H9 (cell line): ENCODE measurements around the gene SDHA. TPM values are rescaled to one million over a fixed set of nuclear protein-coding genes. Genes with fewer than 3 reads are reported as not detected.

Experiments used
- DNase-seq: peaks from one replicate; pipeline ENCODE4 v3.0.0-alpha.2; 2017
- H2AFZ ChIP-seq: one replicate; pipeline ENCODE4 v1.6.1; 2013; ENCODE audit warnings: mild to moderate bottlenecking, low read length, control low read depth, moderate library complexity
- H2AK5ac ChIP-seq: 2 replicates; pipeline ENCODE4 v1.6.1; 2013; ENCODE audit warnings: low read length, control low read depth, mixed read lengths; ENCODE audit not compliant: insufficient read length
- H2BK120ac ChIP-seq: one replicate; pipeline ENCODE4 v1.6.1; 2013; ENCODE audit warnings: low read depth, mild to moderate bottlenecking, low read length, control low read depth, inconsistent platforms; ENCODE audit not compliant: poor library complexity, severe bottlenecking
- H2BK12ac ChIP-seq: 2 replicates; pipeline ENCODE4 v1.6.1; 2013; ENCODE audit warnings: low read length, control low read depth, mixed read lengths, low read depth; ENCODE audit not compliant: insufficient read length
- H2BK15ac ChIP-seq: 2 replicates; pipeline ENCODE4 v1.6.1; 2013; ENCODE audit warnings: low read depth, low read length, control low read depth
- H2BK20ac ChIP-seq: one replicate; pipeline ENCODE4 v1.6.1; 2013; ENCODE audit warnings: low read depth, mild to moderate bottlenecking, low read length, control low read depth, inconsistent platforms; ENCODE audit not compliant: poor library complexity, severe bottlenecking
- H2BK5ac ChIP-seq: 2 replicates; pipeline ENCODE4 v1.6.1; 2013; ENCODE audit warnings: low read length, control low read depth, mixed read lengths; ENCODE audit not compliant: insufficient read length
- H3K14ac ChIP-seq: 2 replicates; pipeline ENCODE4 v1.6.1; 2013; ENCODE audit warnings: low read length, control low read depth; ENCODE audit not compliant: insufficient read depth
- H3K18ac ChIP-seq: 2 replicates; pipeline ENCODE4 v1.6.1; 2013; ENCODE audit warnings: low read depth, mild to moderate bottlenecking, mixed read lengths, low read length, control low read depth; ENCODE audit not compliant: insufficient read length
- H3K23ac ChIP-seq: 2 replicates; pipeline ENCODE4 v1.6.1; 2013; ENCODE audit warnings: low read length, control low read depth, mixed read lengths, low read depth; ENCODE audit not compliant: insufficient read length
- H3K23me2 ChIP-seq: 2 replicates; pipeline ENCODE4 v1.6.1; 2013; ENCODE audit warnings: low read depth, mild to moderate bottlenecking, mixed read lengths, low read length, control low read depth; ENCODE audit not compliant: insufficient read length, poor library complexity, severe bottlenecking
- H3K27ac ChIP-seq: 2 replicates; pipeline ENCODE4 v1.5.1; 2013; ENCODE audit warnings: low read length, control low read depth, mixed read lengths, low read depth; ENCODE audit not compliant: insufficient read length
- H3K27me3 ChIP-seq: 2 replicates; pipeline ENCODE4 v1.6.1; 2013; ENCODE audit warnings: low read length, control low read depth, inconsistent platforms; ENCODE audit not compliant: insufficient read depth
- H3K4ac ChIP-seq: 2 replicates; pipeline ENCODE4 v1.6.1; 2013; ENCODE audit warnings: low read depth, mild to moderate bottlenecking, control low read depth, inconsistent platforms, low read length, moderate library complexity
- H3K4me1 ChIP-seq: 2 replicates; pipeline ENCODE4 v1.6.1; 2013; ENCODE audit warnings: low read length, control low read depth, inconsistent platforms; ENCODE audit not compliant: insufficient read depth
- H3K4me2 ChIP-seq: 2 replicates; pipeline ENCODE4 v1.6.1; 2013; ENCODE audit warnings: low read length, control low read depth, mixed read lengths; ENCODE audit not compliant: insufficient read length, insufficient read depth
- H3K56ac ChIP-seq: 2 replicates; pipeline ENCODE4 v1.6.1; 2013; ENCODE audit warnings: low read depth, mild to moderate bottlenecking, mixed read lengths, low read length, control low read depth; ENCODE audit not compliant: insufficient read length
- H3K79me1 ChIP-seq: 2 replicates; pipeline ENCODE4 v1.6.1; 2013; ENCODE audit warnings: low read depth, mild to moderate bottlenecking, moderate library complexity, low read length, control low read depth, inconsistent platforms; ENCODE audit not compliant: insufficient read depth, poor library complexity, severe bottlenecking
- H3K79me2 ChIP-seq: 2 replicates; pipeline ENCODE4 v1.6.1; 2013; ENCODE audit warnings: low read length, control low read depth, inconsistent platforms; ENCODE audit not compliant: insufficient read depth
- H3K9ac ChIP-seq: 2 replicates; pipeline ENCODE4 v1.6.1; 2013; ENCODE audit warnings: low read length, control low read depth, mixed read lengths; ENCODE audit not compliant: insufficient read length; ENCODE audit errors: extremely low read depth
- H3K9me3 ChIP-seq: one replicate; pipeline ENCODE4 v1.6.1; 2013; ENCODE audit warnings: low read depth, low read length, inconsistent platforms; ENCODE audit not compliant: control insufficient read depth
- H3T11ph ChIP-seq: one replicate; pipeline ENCODE4 v1.6.1; 2013; ENCODE audit warnings: mild to moderate bottlenecking, low read length, control low read depth, inconsistent platforms
- H4K20me1 ChIP-seq: one replicate; pipeline ENCODE4 v1.6.1; 2013; ENCODE audit not compliant: control insufficient read depth, insufficient read length, insufficient read depth
- H4K5ac ChIP-seq: 2 replicates; pipeline ENCODE4 v1.6.1; 2013; ENCODE audit warnings: low read depth, mild to moderate bottlenecking, mixed read lengths, low read length, control low read depth; ENCODE audit not compliant: insufficient read length
- H4K8ac ChIP-seq: replicated peaks from 2 replicates; pipeline ENCODE4 v1.6.1; 2013; ENCODE audit warnings: low read length, control low read depth, mixed read lengths, low read depth; ENCODE audit not compliant: insufficient read length
- H4K91ac ChIP-seq: 2 replicates; pipeline ENCODE4 v1.6.1; 2013; ENCODE audit warnings: low read depth, mild to moderate bottlenecking, moderate library complexity, mixed read lengths, low read length, control low read depth; ENCODE audit not compliant: insufficient read length
- H3K27ac Mint-ChIP-seq, 3 experiments: 2 replicates in 2 of 3; 3 replicates in 1 of 3; pipeline ENCODE4 v1.8.0; 2020 to 2021; ENCODE audit warnings: mixed read lengths in 3 of 3, mild to moderate bottlenecking in 1 of 3, moderate library complexity in 1 of 3
- H3K27me3 Mint-ChIP-seq: 2 replicates; pipeline ENCODE4 v1.8.0; 2021; ENCODE audit warnings: low read depth, mild to moderate bottlenecking, moderate library complexity, mixed read lengths
- H3K36me3 Mint-ChIP-seq, 3 experiments: 2 replicates in 2 of 3; 3 replicates in 1 of 3; pipeline ENCODE4 v1.8.0; 2020 to 2021; ENCODE audit warnings: low read depth in 3 of 3, mixed read lengths in 3 of 3; ENCODE audit not compliant: insufficient read depth in 1 of 3
- H3K4me1 Mint-ChIP-seq, 2 experiments: 2 replicates each; pipeline ENCODE4 v1.8.0; 2020; ENCODE audit warnings: mixed read lengths in 2 of 2
- H3K4me3 Mint-ChIP-seq, 2 experiments: 2 replicates in 1 of 2; 3 replicates in 1 of 2; pipeline ENCODE4 v1.8.0; 2020 to 2021; ENCODE audit warnings: mild to moderate bottlenecking in 2 of 2, mixed read lengths in 2 of 2, moderate library complexity in 1 of 2
- H3K9me3 Mint-ChIP-seq, 2 experiments: 2 replicates in 1 of 2; 3 replicates in 1 of 2; pipeline ENCODE4 v1.8.0; 2020; ENCODE audit warnings: mild to moderate bottlenecking in 2 of 2, mixed read lengths in 2 of 2, moderate library complexity in 1 of 2
- CTCF ChIP-seq: fragments of 200-600 bp; sonication (generic); conservative IDR thresholded peaks from 3 replicates; pipeline ENCODE4 v1.8.0; 2021; ENCODE audit warnings: antibody characterized with exemption, mild to moderate bottlenecking
- WGBS: extraction: QIAGEN DNeasy Blood & Tissue Kit; methylation state at CpG from one replicate; pipeline ENCODE4 v1.1.7; 2013; ENCODE audit warnings: missing lambda C conversion rate, low lambda C conversion rate, mixed read lengths; ENCODE audit not compliant: insufficient read length; ENCODE audit errors: extremely low coverage; 5-methylcytosine and 5-hydroxymethylcytosine counted together
- total RNA-seq: library from RNA; stranded (reverse); gene quantifications from 2 replicates; pipeline ENCODE4 v1.2.1, GENCODE V29; 2021

The SDHA gene
- total RNA-seq, 1 experiment from 2014 or later, result 84.8 TPM

- H2AFZ ChIP-seq, result no peak overlapping the region
- no peaks in the 10 kb centered on the region for H3K23me2 ChIP-seq
- Mint-ChIP-seq H3K27me3 (peaks cover 6% of the 10 kb centered on the region), H3K4me3 (peak overlapping the region in 1 of 2 experiments; percentile 44; a peak in 1 of 5 replicates), H3K4me1 (peaks cover 9 to 13% of the 10 kb centered on the region in 2 experiments), H3K27ac (no peak overlapping the region; a peak in 1 of 7 replicates), H3K9me3 (no peaks in the 10 kb centered on the region), H3K36me3 (peaks cover 0 to 16% (median 14%) of the 10 kb centered on the region in 3 experiments; a peak in 4 of 7 replicates)
- no peaks in the 10 kb centered on the region for H3K79me1 ChIP-seq
- H3K23ac ChIP-seq, result no peak overlapping the region
- no peak overlapping the region; the same call in 1 of the 2 replicates for H3K14ac ChIP-seq
- H3K27me3 ChIP-seq, result no peaks in the 10 kb centered on the region
- no peak for DNase-seq
- no peak overlapping the region for H3K18ac ChIP-seq
- H3K79me2 ChIP-seq, result no peaks in the 10 kb centered on the region
- no CpG with 5 or more reads among the region's 21 CpGs for WGBS
- H4K5ac ChIP-seq, result no peak overlapping the region
- H4K8ac ChIP-seq, result no peak overlapping the region
- H2BK5ac ChIP-seq, result no peak overlapping the region
- TF ChIP-seq CTCF, result no peak
- no peak overlapping the region for H3K56ac ChIP-seq
- H3K4me1 ChIP-seq, result 0 out of 2 replicates have a peak, but pooled peaks cover 3% of the 10 kb centered on the region
- H3K9me3 ChIP-seq, result no peaks in the 10 kb centered on the region
- no peak overlapping the region for H3K4ac ChIP-seq
- H3T11ph ChIP-seq, result no peak overlapping the region
- no peaks in the 10 kb centered on the region for H4K20me1 ChIP-seq
- H3K27ac ChIP-seq, result no peak overlapping the region
- H3K9ac ChIP-seq, result no peak overlapping the region
- no peak overlapping the region for H2BK120ac ChIP-seq
- no peak overlapping the region for H4K91ac ChIP-seq
- no peak overlapping the region for H2BK20ac ChIP-seq
- no peak overlapping the region for H2AK5ac ChIP-seq
- no peak overlapping the region for H2BK15ac ChIP-seq
- peak overlapping the region; percentile 4 for H3K4me2 ChIP-seq
- H2BK12ac ChIP-seq, result no peak overlapping the region
Observed at GRCh38 chr5:187617-188451, 30.3 kb upstream of the SDHA start.
